H1 (cell line): Measurements from ENCODE around the gene FKBP5.

Experiments
- EGR1 ChIP-seq: IDR thresholded peaks from 2 replicates; pipeline ENCODE4 v1.6.1; 2011; ENCODE audit warnings: low read depth, low read length, borderline replicate concordance
- GABPA ChIP-seq: IDR thresholded peaks from 2 replicates; pipeline ENCODE4 v1.6.1; 2011; ENCODE audit warnings: mild to moderate bottlenecking, low read length, moderate library complexity, borderline replicate concordance; ENCODE audit not compliant: insufficient read depth
- HDAC6 ChIP-seq: IDR thresholded peaks from one replicate; pipeline ENCODE4 v1.7.1; 2012; ENCODE audit warnings: low read depth, mild to moderate bottlenecking, inconsistent platforms, low read length, moderate library complexity
- JUND ChIP-seq: IDR thresholded peaks from 2 replicates; pipeline ENCODE4 v1.6.1; 2011; ENCODE audit warnings: mild to moderate bottlenecking, improper control_type of control experiment, low read length
- KDM4A ChIP-seq: IDR thresholded peaks from one replicate; pipeline ENCODE4 v1.7.1; 2012; ENCODE audit warnings: low read depth, mild to moderate bottlenecking, moderate library complexity, low read length, inconsistent platforms; ENCODE audit not compliant: severe bottlenecking
- POLR2AphosphoS5 ChIP-seq: IDR thresholded peaks from 2 replicates; pipeline ENCODE4 v1.6.1; 2011; ENCODE audit warnings: low read depth, low read length
- RXRA ChIP-seq: IDR thresholded peaks from 2 replicates; pipeline ENCODE4 v1.6.1; 2011; ENCODE audit warnings: low read depth, mild to moderate bottlenecking, low read length, moderate library complexity; ENCODE audit not compliant: insufficient read depth
- SP1 ChIP-seq: IDR thresholded peaks from 2 replicates; pipeline ENCODE4 v1.6.1; 2011; ENCODE audit warnings: low read depth, low read length
- TAF1 ChIP-seq: IDR thresholded peaks from 2 replicates; pipeline ENCODE4 v1.6.1; 2011; ENCODE audit warnings: mild to moderate bottlenecking, low read depth, low read length
- TBP ChIP-seq: IDR thresholded peaks from 2 replicates; pipeline ENCODE4 v1.6.1; 2011; ENCODE audit warnings: low read depth, low read length, improper control_type of control experiment
- TF ChIP-seq, protein P1 (sequence below): IDR thresholded peaks from 2 replicates; pipeline ENCODE4 v1.6.1; 2011; ENCODE audit warnings: low read depth, mild to moderate bottlenecking, low read length; ENCODE audit not compliant: insufficient read depth
- TF ChIP-seq, protein P2 (sequence below): IDR thresholded peaks from 2 replicates; pipeline ENCODE4 v1.6.1; 2011; ENCODE audit warnings: low read length, improper control_type of control experiment
- TF ChIP-seq, protein P3 (sequence below), 3 experiments: IDR thresholded peaks; 1 replicate in 2 of 3; 2 replicates in 1 of 3; pipeline versions ENCODE4 v1.5.1 to v1.6.1; 2011; ENCODE audit warnings: low read length in 3 of 3, mild to moderate bottlenecking in 3 of 3, inconsistent platforms in 2 of 3, low read depth in 1 of 3, moderate library complexity in 1 of 3; ENCODE audit not compliant: insufficient read depth in 1 of 3; ENCODE audit errors: control extremely low read depth in 1 of 3

DNA sequence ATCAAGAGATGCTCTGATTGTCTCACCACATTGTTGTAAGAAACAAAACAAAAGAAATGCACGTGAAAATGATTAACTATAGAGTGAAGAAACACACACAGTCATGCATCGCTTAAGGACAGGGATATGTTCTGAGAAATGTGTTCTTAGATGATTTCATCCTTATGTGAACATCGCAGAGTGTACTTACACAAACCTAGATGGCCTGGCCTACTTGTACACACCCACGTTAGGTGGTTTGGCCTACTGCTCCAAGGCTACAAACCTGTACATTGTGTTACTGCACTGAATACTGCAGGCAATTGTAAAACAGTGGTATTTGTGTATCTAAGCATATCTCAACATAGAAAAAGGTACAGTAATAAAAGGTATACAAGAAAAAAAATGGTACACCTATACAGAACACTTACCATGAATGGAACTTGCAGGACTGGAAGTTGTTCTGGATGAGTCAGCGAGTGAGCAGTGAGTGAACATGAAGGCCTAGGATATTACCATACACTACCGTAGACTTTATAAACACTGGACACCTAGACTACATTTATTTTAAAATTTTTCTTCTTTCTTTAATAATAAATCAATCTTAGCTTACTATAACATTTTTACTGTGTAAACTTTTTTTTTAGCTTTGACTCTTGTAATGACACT, 48.6 kb downstream of the FKBP5 start:
- TF ChIP-seq POLR2AphosphoS5 (no peak), TAF1 (no peak), KDM4A (no peak), HDAC6 (no peak), EGR1 (no peak), SP1 (no peak), RXRA (no peak), TBP (no peak), JUND (no peak), GABPA (no peak)
- TF ChIP-seq, protein P1, sequence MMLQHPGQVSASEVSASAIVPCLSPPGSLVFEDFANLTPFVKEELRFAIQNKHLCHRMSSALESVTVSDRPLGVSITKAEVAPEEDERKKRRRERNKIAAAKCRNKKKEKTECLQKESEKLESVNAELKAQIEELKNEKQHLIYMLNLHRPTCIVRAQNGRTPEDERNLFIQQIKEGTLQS = no peak
- TF ChIP-seq, protein P2, sequence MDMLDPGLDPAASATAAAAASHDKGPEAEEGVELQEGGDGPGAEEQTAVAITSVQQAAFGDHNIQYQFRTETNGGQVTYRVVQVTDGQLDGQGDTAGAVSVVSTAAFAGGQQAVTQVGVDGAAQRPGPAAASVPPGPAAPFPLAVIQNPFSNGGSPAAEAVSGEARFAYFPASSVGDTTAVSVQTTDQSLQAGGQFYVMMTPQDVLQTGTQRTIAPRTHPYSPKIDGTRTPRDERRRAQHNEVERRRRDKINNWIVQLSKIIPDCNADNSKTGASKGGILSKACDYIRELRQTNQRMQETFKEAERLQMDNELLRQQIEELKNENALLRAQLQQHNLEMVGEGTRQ = no peak
- TF ChIP-seq, protein P3, sequence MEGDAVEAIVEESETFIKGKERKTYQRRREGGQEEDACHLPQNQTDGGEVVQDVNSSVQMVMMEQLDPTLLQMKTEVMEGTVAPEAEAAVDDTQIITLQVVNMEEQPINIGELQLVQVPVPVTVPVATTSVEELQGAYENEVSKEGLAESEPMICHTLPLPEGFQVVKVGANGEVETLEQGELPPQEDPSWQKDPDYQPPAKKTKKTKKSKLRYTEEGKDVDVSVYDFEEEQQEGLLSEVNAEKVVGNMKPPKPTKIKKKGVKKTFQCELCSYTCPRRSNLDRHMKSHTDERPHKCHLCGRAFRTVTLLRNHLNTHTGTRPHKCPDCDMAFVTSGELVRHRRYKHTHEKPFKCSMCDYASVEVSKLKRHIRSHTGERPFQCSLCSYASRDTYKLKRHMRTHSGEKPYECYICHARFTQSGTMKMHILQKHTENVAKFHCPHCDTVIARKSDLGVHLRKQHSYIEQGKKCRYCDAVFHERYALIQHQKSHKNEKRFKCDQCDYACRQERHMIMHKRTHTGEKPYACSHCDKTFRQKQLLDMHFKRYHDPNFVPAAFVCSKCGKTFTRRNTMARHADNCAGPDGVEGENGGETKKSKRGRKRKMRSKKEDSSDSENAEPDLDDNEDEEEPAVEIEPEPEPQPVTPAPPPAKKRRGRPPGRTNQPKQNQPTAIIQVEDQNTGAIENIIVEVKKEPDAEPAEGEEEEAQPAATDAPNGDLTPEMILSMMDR (IDR thresholded peaks at IDR 0.05; ENCODE audit: control extremely low read depth in 1 of 3, insufficient read depth in 1 of 3, low read depth in 1 of 3, low read length in 3 of 3) = no peak
